Activated T-helper 17 cell treated with anti-CD3 and anti-CD28 coated beads, Interleukin-2, amount 50 U/mL, for 72 hours (primary cell): ENCODE results near the gene SLC38A1. TPM values are rescaled to one million over a fixed set of nuclear protein-coding genes. Genes with fewer than 3 reads are reported as not detected.
A peak's percentile ranks its signal among the peaks of the same experiment; 100 is the strongest.
"Not testable (repeated sequence)": the region's sequence is repeated elsewhere in the genome, so short reads cannot be mapped to it uniquely, and the experiment has no call there.

Experiments used
- ATAC-seq: fragments of 150-1000 bp; cut with Tn5 transposase; replicated peaks from 2 replicates; pipeline ENCODE4 v1.10.0; 2021; ENCODE audit warnings: mild to moderate bottlenecking, moderate library complexity
- H3K27ac Mint-ChIP-seq: one replicate; pipeline ENCODE4 v1.8.0; 2022; ENCODE audit warnings: mixed read lengths
- H3K27me3 Mint-ChIP-seq: one replicate; pipeline ENCODE4 v1.8.0; 2022; ENCODE audit warnings: mixed read lengths
- H3K36me3 Mint-ChIP-seq: one replicate; pipeline ENCODE4 v1.8.0; 2022; ENCODE audit warnings: low read depth, mild to moderate bottlenecking, mixed read lengths
- H3K4me1 Mint-ChIP-seq: one replicate; pipeline ENCODE4 v1.8.0; 2022; ENCODE audit warnings: mixed read lengths
- H3K4me3 Mint-ChIP-seq: one replicate; pipeline ENCODE4 v1.8.0; 2022; ENCODE audit warnings: mild to moderate bottlenecking, mixed read lengths
- H3K9me3 Mint-ChIP-seq: one replicate; pipeline ENCODE4 v1.8.0; 2022; ENCODE audit warnings: mixed read lengths
- total RNA-seq, 2 donors: library from RNA; stranded (reverse); gene quantifications; one replicate each; pipeline ENCODE4 v1.2.3, GENCODE V29; 2022

Gene SLC38A1
- total RNA-seq, 2 donors from 2014 or later: 161 to 192 TPM

DNA sequence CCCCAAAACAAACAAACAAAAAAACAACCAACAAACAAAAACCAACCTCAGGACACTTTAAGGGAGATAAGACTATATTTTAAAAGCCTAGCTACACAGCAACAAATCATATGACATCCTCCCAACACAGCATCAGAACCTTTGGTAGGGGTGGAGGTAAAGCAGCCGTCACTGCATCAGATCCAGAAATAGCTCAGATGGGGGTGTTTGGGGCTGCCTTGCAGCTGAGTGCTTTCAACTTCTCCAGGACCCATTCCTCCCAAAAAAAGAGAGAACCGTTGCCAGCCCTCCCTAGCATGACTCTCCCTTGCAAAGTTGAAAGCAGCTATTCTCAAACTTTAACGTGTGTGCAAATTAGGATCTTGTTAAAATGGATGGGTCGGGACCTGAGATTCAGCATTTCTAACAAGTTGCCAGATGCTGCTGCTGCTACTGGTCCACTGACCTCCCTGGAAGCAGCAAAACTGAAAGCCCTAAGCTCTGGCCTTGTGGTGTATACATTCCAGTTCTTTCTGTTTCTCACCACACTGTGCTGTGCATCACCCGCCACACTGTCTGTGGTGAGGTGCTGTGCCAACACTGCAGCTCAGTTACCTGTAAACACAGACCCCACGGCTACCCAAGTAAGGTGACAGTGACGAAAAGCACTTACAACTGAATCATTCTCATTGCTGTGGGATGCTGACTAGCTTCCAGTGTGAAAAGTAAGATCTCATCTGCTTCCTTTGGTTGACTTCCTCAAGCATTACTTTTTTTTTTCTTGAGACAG lies 54.0 kb downstream of the SLC38A1 start:
- peaks cover 69% of the 10 kb centered on the region for H3K4me1 Mint-ChIP-seq
- no peaks in the 10 kb centered on the region for H3K27me3 Mint-ChIP-seq
- peak; percentile 72 for ATAC-seq
- H3K4me3 Mint-ChIP-seq: peak overlapping the region; percentile 88
- H3K9me3 Mint-ChIP-seq: no peaks in the 10 kb centered on the region
- H3K36me3 Mint-ChIP-seq: peaks cover 99% of the 10 kb centered on the region
- H3K27ac Mint-ChIP-seq: peak overlapping the region; percentile 99

DNA sequence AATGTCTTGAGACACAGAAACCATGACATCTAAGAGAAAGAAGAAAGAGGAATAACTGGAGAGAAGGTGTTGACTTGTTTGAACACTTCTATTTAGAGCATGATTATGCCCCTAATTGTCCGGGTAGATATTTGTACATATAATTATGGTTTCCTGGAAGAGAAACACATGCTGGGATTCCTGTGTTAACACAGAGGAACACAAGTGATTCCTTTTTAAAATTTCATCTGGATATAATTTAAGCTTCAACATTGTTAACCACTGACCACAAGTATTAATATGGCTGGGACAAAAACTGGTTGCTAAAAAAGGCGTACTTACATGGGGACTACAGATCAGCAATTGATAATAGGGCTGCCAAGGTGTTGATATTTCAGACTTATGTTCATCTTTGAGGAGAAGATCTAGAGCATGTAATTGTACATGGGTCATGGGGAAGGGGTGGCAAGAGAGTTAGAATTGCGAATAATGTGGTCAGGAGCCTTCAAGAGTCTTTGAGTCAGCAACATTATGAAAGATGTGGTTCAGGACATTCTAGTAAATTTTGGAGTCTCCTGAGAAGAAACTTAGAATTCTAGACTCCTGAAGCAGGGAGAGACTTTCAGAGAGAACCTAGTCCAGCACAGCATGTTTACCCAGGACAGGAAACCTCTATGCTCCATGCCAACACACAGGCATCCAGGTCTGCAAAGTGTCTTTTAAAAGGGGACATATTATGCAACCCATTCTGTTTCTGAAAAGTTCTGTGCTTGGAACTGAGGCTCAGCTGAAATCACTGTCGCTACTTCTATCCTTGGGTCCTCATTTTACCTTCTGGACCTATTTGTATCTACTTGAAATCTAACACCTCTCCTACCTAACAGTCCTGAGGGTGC lies 56.5 kb downstream of the SLC38A1 start:
- peak overlapping the region; percentile 99 for H3K27ac Mint-ChIP-seq
- H3K4me1 Mint-ChIP-seq: peaks cover 59% of the 10 kb centered on the region
- H3K27me3 Mint-ChIP-seq: no peaks in the 10 kb centered on the region
- H3K4me3 Mint-ChIP-seq: peak overlapping the region; percentile 88
- H3K36me3 Mint-ChIP-seq: peaks cover 99% of the 10 kb centered on the region
- ATAC-seq: no peak
- H3K9me3 Mint-ChIP-seq: no peaks in the 10 kb centered on the region

DNA sequence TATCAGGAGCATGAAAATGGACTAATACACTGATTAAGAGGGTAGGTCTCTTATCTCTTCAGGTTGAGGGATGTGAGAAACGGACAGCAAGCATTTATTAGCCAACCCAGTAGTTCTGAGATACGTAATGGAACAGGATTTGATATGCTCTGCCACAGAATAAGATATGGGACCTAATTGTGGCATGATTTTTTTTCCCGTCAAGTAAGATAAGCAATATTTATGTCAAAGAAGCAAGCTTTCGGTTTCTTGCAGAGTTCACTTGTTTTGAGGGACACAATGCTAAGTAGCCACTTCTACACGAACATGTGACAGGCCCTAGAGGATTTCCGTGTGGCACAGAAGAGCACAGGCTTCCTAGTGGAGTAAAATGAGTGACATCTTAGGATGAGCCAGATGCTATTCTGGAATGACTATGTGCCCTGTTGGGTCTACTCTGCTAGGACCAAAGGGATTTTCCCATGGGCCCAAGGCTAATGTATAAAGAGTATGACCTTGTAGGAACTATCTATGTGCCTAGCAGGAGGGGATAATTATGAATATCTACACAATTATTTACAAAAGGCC lies 57.9 kb downstream of the SLC38A1 start:
- Mint-ChIP-seq H3K27ac (peak overlapping the region; percentile 99), H3K4me1 (peaks cover 53% of the 10 kb centered on the region), H3K9me3 (no peaks in the 10 kb centered on the region), H3K36me3 (peaks cover 100% of the 10 kb centered on the region), H3K27me3 (no peaks in the 10 kb centered on the region), H3K4me3 (peak overlapping the region; percentile 88)
- ATAC-seq: peak; percentile 27

DNA sequence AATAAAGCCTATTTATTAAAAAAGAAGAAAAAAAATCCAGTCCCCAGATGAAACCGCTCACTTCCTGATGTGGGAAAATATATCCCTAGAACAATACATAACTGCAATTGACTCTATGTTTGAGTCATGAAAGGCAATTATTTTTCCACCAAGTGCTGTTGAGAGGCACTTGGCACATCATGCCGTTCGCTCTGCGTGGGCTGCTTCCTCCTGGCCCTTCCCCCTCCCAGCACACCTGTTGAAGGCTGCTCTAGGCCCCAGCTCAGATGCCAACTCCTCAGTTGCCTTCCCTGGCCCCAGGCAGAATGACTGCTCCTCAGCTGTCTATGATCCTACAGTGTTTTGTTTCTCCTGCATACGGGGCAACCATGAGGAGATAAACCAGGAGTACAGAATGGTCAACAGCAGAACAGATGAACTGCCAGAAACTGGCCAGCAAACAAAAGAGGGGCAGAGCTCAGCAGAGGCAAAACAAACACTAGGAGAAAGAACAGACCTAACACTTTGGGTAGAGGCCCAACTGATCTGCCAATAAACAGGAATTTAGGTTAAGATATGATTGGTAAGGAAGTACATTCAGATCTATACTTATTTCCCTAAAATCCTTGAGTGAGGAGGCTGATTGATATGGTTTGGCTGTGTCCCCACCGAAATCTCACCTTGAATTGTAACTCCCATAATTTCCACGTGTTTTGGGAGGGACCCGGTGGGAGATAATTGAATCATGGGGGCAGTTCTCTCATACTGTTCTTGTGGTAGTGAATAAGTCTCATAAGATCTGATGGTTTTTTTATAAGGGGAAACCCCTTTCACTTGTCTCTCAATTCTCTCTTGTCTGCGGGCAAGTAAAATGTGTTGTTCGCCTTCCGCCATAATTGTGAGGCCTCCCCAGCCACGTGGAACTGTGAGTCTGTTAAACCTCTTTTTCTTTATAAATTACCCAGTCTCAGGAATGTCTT lies 58.6 kb downstream of the SLC38A1 start:
- H3K4me3 Mint-ChIP-seq: peak overlapping the region; percentile 88
- H3K27ac Mint-ChIP-seq: peak overlapping the region; percentile 99
- H3K9me3 Mint-ChIP-seq: no peaks in the 10 kb centered on the region
- peak; percentile 59 for ATAC-seq
- H3K4me1 Mint-ChIP-seq: peaks cover 49% of the 10 kb centered on the region
- H3K36me3 Mint-ChIP-seq: peaks cover 100% of the 10 kb centered on the region
- no peaks in the 10 kb centered on the region for H3K27me3 Mint-ChIP-seq

DNA sequence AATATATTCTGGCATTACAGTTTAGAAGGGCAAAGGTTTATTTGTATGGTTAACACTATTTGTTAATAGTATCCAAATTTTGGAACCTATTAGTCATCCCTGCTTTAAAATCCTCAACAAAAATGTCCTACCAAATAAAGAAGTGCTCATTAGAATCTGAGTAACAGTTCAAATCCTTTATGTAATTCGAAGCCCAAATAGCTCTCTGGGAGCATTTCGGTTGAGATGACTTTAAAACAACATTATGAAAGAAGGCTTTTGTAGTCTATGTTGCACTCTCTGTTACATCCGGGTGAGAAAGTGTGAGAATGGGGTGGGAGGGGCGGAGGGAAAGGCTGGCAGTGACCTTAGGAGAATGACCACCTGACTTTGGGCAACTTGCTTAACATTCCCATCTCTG lies 59.7 kb downstream of the SLC38A1 start:
- Mint-ChIP-seq H3K4me1 (peaks cover 49% of the 10 kb centered on the region), H3K27ac (peak overlapping the region; percentile 99), H3K4me3 (peak overlapping the region; percentile 88), H3K27me3 (no peaks in the 10 kb centered on the region), H3K9me3 (no peaks in the 10 kb centered on the region), H3K36me3 (peaks cover 100% of the 10 kb centered on the region)
- ATAC-seq: no peak

DNA sequence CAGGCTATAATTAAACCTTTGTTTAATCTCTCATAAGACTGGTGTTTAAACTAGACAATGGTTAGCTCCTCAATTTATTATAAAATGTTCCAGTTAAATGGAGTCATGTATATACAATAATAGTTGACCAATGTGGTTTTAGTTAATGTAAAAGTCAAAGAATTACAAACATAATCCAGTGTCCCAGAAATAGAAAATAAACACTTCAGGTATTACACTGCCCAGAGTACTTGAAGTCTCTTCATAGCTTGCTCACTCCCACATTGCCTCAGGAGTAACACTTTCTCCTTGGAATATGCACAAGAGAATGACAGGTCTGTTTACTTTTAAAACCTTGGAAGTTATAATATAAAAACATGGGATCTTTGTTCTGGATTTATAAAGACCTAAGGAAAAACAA lies 60.5 kb downstream of the SLC38A1 start:
- peak overlapping the region; percentile 99 for H3K27ac Mint-ChIP-seq
- ATAC-seq: no peak
- peaks cover 100% of the 10 kb centered on the region for H3K36me3 Mint-ChIP-seq
- no peak overlapping the region for H3K4me3 Mint-ChIP-seq
- no peaks in the 10 kb centered on the region for H3K27me3 Mint-ChIP-seq
- peaks cover 44% of the 10 kb centered on the region for H3K4me1 Mint-ChIP-seq
- no peaks in the 10 kb centered on the region for H3K9me3 Mint-ChIP-seq

DNA sequence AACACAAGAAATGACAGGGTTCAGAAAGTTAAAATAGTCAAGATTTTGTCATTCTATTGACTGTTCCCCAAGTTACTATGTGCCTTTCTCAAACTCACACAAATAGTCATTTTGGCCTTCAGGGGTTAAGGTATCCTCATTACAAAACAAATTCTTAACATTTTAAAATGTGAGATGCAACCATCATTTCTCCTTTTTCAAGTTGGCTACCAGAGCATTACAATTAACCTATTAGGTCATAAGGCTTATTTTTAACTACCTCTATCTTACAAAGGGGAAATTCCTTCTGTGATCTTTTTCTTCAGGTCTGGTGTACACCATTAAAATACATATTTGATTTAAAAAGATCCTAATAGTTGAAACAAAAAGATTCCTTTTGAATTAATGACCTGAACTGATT lies 61.2 kb downstream of the SLC38A1 start:
- H3K4me1 Mint-ChIP-seq: peaks cover 38% of the 10 kb centered on the region

DNA sequence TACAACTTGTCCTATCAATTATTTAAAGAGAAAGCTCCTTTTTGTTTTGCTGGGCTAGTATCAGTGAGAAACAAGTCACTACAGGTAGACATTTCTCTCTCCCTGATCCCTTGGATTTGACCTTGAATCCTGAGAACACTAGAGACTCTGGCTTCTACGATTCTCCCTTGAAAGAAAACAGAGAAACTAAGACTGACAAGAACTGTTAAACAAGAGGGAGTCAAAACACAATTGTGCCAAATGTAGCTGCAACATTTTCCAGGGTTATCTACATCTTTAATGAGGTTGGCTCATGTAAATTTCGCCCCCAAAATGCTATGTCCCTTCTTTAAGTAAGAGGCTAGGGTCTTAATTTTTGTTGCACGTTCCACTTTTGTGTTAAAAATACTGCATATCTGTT lies 62.4 kb downstream of the SLC38A1 start:
- H3K27me3 Mint-ChIP-seq: no peaks in the 10 kb centered on the region
- no peak for ATAC-seq
- H3K36me3 Mint-ChIP-seq: peaks cover 100% of the 10 kb centered on the region
- H3K27ac Mint-ChIP-seq: peak overlapping the region; percentile 50
- H3K4me3 Mint-ChIP-seq: no peak overlapping the region
- no peaks in the 10 kb centered on the region for H3K9me3 Mint-ChIP-seq
- H3K4me1 Mint-ChIP-seq: peaks cover 26% of the 10 kb centered on the region

More for the DNA sequence above, 61.2 kb downstream of the SLC38A1 start:
- ATAC-seq: no peak
- peaks cover 100% of the 10 kb centered on the region for H3K36me3 Mint-ChIP-seq
- no peak overlapping the region for H3K27ac Mint-ChIP-seq
- H3K9me3 Mint-ChIP-seq: no peaks in the 10 kb centered on the region
- no peak overlapping the region for H3K4me3 Mint-ChIP-seq
- no peaks in the 10 kb centered on the region for H3K27me3 Mint-ChIP-seq

DNA sequence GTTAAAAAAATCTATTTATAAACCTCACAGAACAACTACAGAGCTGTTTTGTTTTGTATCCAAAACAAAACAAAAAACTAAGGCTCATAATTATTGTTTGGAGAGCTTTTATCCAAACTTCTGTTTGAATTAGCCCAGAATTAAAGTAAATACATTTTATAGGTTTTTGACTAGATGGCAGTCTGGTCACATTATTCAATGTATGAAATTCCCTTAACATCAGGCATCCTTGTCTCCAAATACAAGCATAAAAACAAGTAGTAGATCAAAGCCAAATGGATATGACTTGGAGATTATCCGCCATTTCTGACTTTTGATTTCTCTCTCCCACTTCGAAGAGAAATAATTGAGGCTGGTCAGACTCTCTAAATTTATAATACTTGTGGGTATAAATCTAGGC lies 63.5 kb downstream of the SLC38A1 start:
- peaks cover 15% of the 10 kb centered on the region for H3K4me1 Mint-ChIP-seq
- peaks cover 100% of the 10 kb centered on the region for H3K36me3 Mint-ChIP-seq
- no peak overlapping the region for H3K4me3 Mint-ChIP-seq
- H3K27ac Mint-ChIP-seq: no peak overlapping the region
- no peak for ATAC-seq
- no peaks in the 10 kb centered on the region for H3K27me3 Mint-ChIP-seq
- no peaks in the 10 kb centered on the region for H3K9me3 Mint-ChIP-seq

DNA sequence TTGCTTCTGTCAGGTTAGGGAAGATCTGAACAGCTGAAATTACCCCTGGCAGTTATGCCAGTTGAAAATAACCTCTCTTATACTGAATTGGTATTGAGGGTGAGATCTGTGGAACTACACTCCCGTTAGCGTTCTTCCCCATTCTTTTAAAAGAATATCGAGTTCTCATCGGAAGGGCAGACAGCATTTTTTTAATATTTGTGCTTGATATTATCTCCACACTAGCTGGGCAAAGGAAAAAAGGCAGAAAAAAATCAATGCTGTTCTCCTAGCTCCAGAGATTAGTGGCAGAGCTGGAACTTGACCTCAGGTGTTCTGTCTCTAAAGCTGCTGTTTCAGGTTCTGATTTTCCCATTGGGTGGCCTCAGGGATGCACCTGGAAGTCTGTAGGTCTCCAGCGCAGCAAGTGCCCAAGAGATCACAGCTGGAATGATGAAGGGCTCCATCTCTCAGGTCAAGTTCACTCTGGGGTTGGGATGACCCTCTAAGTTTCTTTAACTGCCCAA lies 67.5 kb downstream of the SLC38A1 start:
- H3K36me3 Mint-ChIP-seq: peaks cover 100% of the 10 kb centered on the region
- no peaks in the 10 kb centered on the region for H3K9me3 Mint-ChIP-seq
- ATAC-seq: no peak
- H3K4me1 Mint-ChIP-seq: no peaks in the 10 kb centered on the region
- H3K27me3 Mint-ChIP-seq: no peaks in the 10 kb centered on the region
- H3K27ac Mint-ChIP-seq: peak overlapping the region; percentile 10
- no peak overlapping the region for H3K4me3 Mint-ChIP-seq

DNA sequence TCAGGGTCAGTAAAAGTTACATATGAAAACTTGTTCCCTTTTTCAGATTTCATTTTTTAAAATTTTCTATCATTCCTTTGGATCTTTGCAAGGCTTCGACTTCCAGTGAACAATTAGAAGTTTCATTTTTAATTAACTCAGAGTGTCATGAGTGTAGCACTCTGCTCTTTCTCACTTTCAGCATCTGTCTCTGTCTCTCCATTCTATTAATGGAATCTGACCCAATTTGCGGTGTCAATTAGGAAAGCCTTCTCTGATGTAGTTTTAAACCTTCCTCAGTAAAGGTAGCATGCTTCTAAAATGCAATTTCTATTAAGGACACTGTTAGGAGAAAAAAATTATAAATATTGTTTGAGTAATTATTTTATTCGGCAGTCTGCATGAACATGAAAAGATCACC lies 68.3 kb downstream of the SLC38A1 start:
- Mint-ChIP-seq H3K4me1 (no peaks in the 10 kb centered on the region), H3K27me3 (no peaks in the 10 kb centered on the region), H3K4me3 (no peak overlapping the region), H3K9me3 (no peaks in the 10 kb centered on the region), H3K27ac (no peak overlapping the region), H3K36me3 (peaks cover 100% of the 10 kb centered on the region)
- ATAC-seq: no peak

DNA sequence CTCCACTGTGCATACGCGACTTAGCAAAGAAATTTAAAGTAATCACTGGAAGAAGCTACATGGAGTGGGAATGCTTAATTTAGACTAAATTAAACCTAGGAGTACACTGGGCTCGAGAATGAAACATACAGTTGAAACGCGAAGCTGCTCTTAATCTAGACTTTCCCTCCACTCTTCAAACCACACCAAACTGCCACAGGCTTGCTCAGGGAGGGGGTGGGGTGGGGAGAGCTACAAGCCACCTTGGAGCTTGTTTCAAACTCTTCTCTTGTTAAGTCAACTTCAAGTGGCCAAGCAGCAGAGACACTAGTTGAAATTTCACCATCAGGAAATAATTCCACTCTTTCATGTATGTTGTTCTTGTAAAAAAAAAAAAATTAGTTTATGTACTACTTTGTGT lies 69.9 kb downstream of the SLC38A1 start:
- ATAC-seq: no peak
- Mint-ChIP-seq H3K4me3 (no peak overlapping the region), H3K27me3 (no peaks in the 10 kb centered on the region), H3K36me3 (peaks cover 100% of the 10 kb centered on the region), H3K9me3 (no peaks in the 10 kb centered on the region), H3K4me1 (peaks cover 5% of the 10 kb centered on the region), H3K27ac (peak overlapping the region; percentile 67)

DNA sequence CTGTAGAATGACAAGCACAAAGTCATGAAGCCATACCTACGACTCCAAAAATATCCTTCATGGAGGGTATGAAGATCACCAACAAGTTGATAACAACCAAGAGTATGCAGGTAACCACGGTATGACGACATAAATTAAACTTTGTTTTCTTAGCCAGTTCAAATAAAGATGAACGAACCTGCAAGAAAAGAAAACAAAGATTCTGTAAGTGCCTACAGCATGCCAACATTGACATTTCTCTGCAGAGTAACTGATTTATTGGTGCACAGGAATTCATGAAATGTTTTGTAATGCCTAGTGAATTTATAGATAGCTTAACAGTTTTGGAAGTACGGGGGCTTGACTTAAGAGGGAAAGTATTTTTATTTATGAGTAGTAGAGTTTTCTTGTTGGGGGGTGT lies 71.0 kb downstream of the SLC38A1 start:
- Mint-ChIP-seq H3K36me3 (peaks cover 100% of the 10 kb centered on the region), H3K27me3 (no peaks in the 10 kb centered on the region), H3K9me3 (no peaks in the 10 kb centered on the region), H3K27ac (peak overlapping the region; percentile 67), H3K4me1 (peaks cover 5% of the 10 kb centered on the region), H3K4me3 (no peak overlapping the region)
- ATAC-seq: no peak

DNA sequence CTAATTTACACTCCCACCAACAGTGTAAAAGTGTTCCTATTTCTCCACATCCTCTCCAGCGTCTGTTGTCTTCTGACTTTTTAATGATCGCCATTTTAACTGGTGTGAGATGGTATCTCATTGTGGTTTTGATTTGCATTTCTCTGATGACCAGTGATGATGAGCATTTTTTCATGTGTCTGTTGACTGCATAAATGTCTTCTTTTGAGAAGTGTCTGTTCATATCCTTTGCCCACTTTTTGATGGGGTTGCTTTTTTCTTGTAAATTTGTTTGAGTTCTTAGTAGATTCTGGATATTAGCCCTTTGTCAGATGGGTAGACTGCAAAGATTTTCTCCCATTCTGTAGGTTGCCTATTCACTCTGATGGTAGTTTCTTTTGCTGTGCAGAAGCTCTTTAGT lies 78.3 kb downstream of the SLC38A1 start:
- not testable (repeated sequence) for H3K4me3 Mint-ChIP-seq, ATAC-seq, H3K4me1 Mint-ChIP-seq, H3K27me3 Mint-ChIP-seq, H3K9me3 Mint-ChIP-seq, H3K27ac Mint-ChIP-seq
- peaks cover 98% of the 10 kb centered on the region for H3K36me3 Mint-ChIP-seq
